ENCODE data around the gene GPR176.
"Not testable (repeated sequence)": the region's sequence is repeated elsewhere in the genome, so short reads cannot be mapped to it uniquely, and the experiment has no call there.

GPR176 gene

DNA sequence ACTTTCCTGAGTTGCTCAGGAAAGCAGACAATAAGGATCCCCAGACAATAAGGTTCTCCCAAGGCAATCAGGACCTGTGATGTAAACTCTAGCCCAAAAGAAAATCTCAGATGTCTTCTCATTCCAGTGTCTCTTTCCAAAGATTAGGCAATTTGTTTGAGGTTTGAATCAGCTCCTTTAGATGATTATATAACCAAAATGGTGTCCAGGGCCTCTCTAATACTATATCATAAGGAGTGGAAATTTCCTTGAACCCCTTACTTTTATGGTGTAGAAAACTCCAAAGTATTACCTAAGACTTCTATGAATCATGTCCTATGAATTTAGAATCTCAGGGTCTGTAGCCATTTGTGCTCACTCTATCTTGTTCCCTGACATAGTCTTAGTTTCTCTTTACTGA, 65.9 kb downstream of the GPR176 start:
- no peak for DNase-seq

DNA sequence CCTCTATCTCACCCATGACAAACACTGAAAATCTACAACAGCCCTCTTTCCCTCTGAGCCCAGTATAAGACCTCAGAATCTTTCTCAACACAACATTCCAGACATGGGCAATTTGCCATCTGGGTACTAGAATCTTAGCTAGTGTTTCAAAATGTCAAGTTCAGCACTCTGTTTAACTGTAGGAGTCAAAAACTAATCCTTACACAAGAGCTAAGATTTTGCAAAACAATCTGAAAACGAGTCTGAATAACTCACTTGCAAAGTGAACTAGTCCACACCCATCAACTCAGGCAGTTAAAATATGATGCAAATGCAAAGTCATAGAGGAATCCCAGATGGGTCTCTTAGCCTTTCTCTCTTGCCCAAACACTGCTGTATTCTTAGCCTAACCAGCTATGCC, 67.8 kb downstream of the GPR176 start:
- DNase-seq, result no peak

DNA sequence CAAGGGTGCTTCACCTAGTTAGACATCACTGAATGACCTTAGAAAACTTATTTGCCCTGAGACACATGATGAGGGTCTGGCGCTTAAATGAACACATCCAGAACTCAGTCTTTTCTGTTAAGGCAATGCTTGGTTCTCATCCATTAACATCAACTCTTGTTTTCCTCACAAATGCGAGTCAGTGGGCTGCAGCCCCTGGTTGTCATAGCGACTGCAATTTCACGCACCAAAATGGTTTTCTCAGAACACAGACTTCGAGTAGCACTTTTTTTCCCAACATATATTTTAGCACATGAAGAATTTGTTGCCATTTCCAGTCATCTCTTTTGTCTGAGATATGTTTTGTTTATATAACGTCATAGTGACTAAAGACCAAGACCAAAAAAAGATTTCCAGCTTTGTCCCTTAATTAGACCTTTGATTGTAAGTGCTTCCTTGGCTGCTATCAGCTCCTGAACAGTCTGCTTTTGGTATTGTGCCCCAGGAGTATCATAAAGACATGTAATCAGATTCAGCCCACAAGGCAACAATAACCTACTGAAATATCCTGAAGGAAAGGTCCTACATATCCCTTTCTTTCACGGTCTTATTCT, 68.5 kb downstream of the GPR176 start:
- no peak for DNase-seq

DNA sequence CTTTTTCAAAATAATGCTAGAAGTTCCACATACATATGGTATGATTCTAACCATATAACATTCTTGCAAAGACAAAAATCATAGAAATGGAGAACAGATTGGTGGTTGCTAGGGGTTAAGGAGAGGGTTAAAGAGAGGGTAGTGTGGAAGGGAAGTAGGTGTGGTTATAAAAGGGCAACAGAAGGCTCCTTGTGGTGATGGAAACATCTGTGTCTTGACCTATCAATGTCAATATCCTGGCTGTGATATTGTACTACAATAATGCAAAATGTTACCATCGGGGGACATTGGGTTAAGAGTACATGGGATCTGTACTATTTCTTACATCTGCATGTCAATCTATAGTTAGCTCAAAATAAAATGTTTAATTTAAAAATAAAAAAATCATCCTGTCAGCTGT, 69.6 kb downstream of the GPR176 start:
- DNase-seq, result no peak

DNA sequence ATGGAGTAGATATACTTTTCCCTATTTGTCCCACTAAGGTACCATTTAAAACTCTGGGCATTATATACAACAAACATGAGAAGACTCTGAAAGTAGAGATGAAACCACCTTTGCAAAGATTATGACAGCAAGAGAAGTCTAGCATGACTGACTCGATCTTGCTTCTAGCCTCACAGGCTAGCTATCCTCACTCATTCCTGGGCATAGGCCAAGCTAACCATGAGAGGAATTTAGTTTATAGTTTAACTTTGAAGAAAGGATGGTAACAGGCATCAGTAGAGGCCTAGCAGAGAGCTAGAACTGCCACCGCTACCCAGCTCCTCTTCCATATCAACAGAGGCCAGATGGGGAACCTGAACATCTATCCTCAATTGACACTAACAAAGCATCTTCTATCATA, 74.0 kb downstream of the GPR176 start:
- no peak for DNase-seq

DNA sequence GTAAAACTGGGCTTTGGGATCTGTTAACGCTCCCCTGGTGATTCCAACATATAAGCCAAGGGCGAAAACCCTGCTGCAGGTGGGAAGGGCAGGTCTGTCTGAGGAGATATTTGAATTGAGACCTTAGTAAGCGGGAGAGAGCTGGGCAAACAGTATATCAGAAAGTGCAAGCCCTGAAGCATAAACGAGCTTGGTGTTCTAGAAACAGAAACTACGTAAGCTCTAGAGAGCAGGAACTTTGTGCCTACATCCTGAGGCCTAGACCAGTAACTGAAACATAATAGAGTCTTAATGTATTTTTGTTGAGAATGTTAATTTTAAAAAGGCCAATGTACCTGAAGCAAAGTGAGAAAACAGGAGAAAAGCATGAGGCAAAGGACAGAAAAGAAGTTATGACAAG, 74.5 kb downstream of the GPR176 start:
- DNase-seq, result no peak

DNA sequence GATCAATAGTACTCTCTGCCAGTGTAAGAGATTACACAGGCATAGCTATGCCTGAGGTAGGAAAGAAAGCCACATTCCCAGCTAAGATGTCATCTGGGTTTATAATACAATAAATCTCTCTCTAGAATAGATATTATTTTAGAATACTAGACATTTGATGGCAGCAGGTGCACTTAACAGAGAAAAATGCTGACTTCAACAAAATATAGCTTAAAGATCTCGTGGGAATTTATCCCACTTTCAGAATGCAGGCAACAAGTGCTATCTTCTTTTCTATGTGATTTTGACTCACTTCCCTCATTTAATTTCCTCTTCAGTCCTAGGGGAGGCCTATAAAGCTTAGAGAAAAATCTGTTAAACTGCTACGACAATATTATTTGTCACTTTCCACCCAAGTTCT, 76.5 kb downstream of the GPR176 start:
- DNase-seq, result no peak

DNA sequence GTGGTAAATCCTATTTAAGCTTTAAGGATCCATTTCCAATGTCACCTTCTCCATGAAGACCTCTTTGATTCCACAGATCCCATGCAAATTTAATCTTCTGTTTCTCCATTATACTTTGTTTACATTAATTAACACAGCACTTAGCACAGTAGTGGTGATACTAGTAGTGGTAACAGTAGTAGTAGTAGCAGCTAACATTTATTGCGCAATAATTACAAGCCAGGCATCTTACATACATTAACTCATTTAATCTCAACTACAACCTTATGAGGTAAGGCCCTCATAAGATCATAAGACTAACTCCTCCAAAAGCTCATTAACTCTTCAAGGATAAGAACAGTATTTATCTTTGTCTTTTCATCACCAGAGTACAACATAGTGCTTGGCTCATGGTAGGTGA, 82.6 kb downstream of the GPR176 start:
- DNase-seq, result no peak

DNA sequence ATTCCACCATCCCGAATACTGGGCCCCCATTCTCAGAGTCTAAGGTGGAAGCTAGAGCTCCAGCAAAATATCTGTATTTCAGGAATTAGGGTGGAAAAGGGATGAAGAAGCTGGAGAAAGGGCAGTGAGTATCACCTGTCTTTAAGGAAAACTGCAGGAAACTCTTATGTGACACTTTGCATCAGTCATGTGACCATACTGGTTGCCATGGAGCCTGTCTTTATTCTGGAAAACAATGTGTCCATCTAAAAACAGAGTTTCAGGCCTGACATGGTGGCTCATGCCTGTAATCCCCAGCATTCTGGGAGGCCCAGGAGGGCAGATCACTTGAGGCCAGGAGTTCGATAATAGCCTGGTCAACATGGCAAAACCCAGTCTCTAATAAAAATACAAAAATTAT, 84.5 kb downstream of the GPR176 start:
- DNase-seq, result no peak

DNA sequence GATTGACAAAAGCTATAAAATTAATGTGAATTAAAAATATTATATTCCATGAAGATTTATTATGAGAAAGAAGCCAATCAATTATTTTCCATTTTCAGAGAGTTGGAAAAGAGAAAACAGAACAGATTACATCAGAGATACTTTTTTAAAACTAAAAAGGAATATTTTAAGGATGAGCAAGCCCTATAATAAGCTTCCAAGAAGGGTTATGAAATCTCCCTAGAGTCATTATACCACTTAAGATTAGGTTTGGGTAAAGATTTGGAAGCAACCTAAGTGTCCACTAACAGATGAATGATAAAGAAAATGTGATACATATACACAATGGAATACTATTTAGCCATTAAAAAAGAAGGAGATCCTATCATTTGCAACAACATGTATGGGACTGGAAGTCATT, 85.8 kb downstream of the GPR176 start:
- no peak for DNase-seq

DNA sequence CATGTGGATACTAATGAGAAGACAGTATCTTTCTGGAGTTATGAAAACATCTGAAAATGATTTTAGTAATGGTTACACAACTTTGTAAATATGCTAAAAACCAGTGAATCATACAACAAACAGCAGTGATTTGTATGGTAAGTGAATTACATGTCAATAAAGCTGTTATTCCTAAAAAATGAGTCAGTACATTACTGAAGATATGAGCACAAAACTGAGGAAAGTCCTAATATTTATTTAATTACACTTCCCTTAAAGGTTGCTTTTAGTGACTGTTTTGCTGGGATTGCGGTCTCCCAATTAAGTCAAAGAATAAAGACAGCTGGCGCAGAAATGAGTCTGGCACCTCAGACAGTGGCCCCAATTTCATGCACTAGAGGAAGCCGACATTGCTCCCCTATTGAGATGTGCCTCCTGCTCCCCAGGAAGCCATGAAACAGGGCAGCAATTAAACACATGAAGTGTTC, 86.5 kb downstream of the GPR176 start:
- DNase-seq, result no peak

DNA sequence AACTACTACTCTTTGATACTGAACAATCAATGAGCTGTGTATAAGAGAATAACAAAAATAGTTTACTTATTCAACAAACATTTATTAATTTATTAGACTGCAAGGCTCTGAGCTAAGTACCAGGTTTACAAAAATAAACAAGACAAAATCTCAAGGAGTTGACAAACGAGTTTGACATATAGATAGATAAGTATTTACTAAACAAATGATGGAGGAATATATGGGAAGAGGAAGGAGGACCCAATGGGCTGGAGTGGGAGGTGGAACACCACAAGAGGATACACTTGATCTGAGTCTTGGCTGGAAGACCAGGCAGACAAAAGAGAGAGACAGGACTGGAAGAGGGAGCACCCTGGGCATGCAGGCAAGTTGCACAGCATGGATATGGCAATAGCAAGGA, 89.9 kb downstream of the GPR176 start:
- DNase-seq, result no peak

DNA sequence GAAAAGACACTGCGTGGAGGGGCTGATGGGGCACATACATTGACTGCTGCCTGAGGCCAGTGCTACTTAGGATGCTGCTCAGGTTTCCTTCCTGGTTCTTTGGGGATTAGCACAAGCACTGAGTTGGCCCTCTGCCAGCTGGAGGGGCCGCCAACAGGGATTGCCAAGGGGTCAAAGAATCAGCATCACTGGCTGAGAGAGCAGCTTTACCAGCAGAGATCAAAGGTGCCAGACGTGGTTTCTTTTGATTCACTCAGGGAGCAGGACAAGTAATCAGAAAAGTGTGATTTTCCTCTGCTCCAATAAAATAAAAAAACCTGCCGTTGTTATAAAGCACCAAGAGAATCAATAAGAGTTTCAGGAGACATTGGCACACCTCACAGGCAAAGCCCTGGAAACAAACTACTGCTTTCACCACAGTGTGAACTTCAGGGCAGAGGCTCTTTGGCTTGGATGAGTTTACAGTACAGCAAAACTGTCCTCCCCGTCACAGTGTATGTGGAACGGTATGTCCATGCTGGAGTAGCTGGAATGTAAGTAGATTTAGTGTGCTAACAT, 91.6 kb downstream of the GPR176 start:
- DNase-seq, result no peak

DNA sequence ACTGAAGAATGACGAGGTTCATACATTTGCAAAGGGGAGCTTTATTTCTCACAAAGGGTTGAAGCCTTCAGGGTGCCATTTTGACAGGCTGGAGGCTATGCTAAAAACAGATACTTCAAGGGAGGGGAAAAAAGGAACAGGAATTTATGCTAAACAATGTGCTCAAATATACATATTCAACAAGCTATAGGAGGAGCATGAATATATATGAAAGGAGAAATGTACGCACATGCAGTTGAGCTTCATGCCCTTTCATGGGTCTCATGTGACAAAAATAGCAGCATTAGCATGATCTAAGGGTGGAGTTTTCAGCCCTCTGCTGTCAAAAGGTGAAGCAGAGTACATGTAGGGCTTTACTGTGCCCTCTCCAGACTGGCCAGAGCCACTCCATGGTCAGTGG, 93.1 kb downstream of the GPR176 start:
- no peak for DNase-seq

DNA sequence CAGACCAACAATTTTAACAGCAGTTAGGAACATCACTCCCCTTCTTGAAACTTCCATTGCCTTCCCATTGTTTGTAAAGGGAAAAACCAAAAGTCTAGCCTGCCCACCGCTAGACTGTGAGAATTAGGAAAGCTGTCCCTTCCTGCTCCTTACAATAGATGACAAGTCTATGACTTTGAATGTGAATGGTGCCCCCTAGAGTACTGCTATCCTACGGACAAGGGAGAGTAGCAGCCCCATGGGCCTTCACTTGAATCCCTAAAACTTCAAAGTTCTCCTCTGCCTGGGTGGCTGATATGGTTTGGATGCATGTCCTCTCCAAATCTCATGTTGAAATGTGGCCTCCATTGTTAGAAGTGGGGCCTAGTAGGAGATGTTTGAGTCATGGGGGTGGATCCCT, 96.4 kb downstream of the GPR176 start:
- no peak for DNase-seq

DNA sequence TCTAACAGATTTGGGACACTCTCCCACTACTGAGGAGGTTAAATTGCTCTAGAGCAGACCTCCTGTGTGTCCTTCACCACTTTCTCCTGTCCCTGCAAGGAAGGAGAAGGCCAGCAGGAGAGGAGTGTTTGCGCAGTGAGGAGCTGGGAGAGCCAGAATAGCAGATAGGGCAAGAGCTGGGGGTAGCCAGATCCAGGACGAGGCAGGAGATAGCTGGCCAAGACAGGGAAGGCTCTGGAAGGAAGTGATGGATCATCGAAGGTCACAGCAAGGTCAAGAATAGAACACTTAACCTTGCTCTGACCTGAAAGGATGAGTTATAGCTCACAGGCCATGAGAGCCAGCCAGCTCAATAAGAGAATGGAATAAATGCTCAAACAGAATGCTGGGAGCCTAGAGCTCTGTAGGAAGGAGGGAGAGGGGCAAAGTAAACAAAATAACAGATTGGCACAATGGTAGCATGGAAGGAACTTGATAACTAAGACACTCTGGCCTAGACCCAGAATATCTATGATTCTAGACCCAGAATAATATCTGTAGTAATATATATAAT, 99.9 kb downstream of the GPR176 start:
- no peak for DNase-seq

DNA sequence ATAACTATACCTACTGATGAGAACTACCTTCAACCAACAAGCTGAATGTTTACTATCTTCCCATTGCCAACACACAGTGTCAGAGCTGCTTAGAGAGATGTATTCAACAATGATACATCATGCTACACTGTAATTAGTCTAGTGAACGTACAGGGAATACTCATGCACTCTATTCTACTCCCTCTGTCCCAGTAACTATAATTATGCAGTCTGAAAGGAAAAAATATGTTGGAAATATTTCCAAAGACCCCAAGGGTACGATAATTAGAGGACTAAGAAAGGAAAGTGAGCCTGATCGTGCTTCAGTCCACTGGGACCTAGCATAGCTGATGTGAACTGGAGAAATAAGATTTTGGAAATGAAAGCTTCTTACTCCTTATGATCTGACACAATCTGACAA, 100.5 kb downstream of the GPR176 start:
- no peak for DNase-seq

DNA sequence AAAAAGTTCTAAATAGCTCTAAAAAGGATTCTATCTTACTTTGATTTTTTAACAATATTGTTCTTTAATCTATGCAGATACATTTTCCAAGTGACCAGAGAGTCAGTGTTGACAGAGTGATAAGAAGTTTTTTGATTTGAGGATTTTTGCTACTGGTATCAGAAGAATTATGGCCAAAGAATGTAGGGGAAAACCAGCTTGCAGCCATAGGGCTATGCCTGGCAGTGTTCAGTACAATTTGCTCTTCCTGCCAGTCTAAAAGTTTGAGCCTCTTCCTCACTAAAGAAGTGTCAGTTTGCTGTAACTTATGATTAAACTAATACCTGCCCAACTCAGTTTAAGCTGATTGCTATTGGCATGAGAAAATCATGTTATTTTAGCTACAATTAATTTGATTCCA, 102.2 kb downstream of the GPR176 start:
- no peak for DNase-seq

DNA sequence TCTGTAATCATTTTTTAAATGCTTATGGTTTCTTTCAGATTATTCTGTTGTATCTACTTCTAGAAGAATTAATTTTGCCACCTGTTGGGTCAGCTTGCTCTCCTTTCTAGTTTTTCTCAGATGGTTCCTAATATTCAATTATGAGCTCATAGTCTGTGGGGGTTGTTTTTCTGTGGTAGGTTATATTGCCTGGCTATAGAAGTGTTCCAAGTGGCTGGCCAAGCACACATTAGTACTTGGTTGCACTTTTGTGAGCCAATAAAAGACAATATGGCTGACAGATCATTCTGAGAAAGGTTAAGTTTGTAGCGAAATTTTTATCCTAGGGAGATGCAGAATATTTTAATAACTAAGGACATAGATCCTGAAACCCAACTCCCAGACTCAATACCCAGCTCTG, 105.6 kb downstream of the GPR176 start:
- no peak for DNase-seq

DNA sequence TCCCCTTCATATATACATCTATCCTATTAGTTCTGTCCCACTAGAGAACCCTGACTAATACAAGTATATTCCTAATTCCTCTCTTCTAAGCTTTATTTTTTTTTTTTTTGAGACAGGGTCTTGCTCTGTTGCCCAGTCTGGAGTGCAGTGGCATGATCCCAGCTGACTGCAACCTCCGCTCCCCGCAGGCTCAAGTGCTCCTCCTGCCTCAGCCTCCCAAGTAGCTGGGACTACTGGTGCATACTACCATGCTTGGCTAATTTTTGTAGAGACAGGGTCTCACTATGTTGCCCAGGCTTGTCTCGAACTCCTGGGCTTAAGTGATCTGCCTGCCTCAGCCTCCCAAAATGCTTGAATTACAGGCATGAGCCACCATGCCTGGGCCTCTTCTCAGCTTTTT, 107.4 kb downstream of the GPR176 start:
- DNase-seq, result not testable (repeated sequence)

DNA sequence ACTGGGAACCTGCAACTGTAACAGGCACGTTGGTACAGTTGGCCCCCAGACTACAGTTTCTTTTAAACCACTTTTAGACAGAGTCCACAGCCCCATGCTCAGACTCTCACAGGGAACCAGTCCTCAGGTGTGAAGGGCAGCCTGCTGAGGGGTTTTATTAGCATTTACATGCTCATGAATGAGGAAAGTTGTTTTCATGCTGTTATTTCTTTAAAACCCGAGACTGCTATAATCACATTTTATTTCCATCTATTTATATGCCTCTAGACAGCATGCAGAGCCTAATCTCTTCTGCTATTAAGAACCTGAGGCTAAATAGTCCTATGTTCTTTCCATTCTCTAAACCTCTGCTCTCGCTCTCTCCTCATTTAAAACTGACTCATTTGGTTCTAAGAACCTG, 111.2 kb downstream of the GPR176 start:
- no peak for DNase-seq

DNA sequence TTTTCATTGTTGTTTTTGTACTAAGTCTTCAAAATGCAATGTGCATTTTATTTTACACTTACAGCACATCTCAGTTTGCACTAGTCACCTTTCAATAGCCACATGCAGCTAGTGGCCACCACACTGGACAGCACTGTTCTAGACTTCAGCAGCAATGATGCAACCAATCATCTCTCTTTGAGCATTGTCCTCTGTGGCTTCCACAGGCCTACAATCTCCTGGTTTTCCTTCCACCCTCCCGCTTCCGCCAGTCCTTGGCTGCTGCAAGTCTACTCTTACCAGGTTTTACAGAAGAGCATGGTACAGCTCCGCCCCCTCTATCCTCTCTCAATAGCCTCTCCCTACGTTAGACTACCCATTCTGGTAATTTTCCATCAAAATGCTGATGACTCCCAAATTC, 112.3 kb downstream of the GPR176 start:
- no peak for DNase-seq

DNA sequence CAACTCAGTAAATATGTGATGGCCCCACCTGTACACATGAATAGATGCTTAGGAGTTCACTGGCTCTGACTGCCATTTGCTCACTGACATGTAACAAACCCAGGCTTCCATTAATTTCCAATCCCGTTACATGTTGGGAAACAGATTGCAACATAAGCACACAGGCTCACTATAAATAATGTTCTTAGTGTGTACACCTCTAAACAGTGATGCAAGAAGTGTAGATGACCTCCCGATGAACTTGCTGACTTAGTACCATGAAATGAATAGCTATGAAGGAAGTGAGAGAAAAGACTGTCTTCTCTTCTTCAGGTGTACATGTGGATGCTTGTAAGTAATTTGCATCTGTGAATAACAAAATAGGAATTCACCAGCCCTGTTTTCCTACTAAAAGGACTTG, 116.0 kb downstream of the GPR176 start:
- no peak for DNase-seq

DNA sequence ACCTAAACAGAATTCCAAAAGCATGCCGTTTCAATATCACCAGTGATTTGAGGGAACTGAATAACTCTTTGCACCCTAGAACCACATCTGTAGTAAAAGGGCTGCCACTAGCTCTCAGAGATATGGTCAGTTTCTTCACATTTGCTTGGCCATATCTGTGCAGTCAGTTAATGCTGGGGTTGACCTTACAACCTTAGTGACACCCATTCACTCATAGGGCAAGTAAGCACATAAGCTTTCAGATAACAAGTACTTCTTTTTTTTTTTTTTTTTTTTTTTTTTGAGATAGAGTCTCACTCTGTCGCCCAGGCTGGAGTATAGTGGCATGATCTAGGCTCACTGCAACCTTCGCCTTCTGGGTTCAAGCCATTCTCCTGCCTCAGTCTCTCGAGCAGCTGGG, 117.0 kb downstream of the GPR176 start:
- no peak for DNase-seq

DNA sequence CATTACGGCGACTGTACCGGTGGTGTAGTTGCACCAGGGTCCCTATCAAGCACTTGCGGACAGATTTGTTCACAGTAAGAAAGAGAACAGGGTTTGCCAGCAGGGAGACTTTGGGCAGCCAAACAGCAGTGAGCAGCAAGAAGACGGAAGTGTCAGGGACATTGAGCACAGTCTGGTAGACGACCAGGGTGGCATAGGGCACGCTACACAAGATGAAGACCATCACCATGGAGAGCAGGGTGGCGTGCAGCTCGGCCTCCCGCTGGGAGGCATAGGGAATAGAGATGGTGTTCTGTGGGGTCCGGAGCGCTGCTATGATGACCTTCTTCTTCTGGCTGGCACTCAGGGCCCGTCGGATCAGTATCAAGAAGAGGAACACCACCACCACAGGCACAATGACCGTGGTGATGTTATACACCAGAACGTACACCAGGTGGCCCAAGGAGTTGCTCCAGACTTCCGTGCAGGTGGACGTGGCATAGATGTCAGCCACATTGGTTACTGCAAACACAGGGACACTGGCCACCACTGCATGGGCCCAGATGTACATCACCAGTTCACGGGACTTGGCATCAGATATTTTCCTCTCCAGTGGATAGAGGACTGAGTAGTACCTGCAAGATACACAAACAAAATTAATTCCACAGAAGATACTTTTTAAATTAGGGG, 118.3 kb downstream of the GPR176 start:
- no peak for DNase-seq

Measured in islet precursor cell (in vitro differentiated cells).